ENCODE measurements around the gene ACP5. TPM values are rescaled to one million over a fixed set of nuclear protein-coding genes. Genes with fewer than 3 reads are reported as not detected.
"Not testable (repeated sequence)": the region's sequence is repeated elsewhere in the genome, so short reads cannot be mapped to it uniquely, and the experiment has no call there.

ACP5 gene
- total RNA-seq (2014; rRNA removed; shearing (Covaris generic)) = 0.45 and 0.97 TPM in 2 replicates

- DNase-seq (ENCODE audit: low read depth) = peak; percentile 43
Observed at GRCh38 chr19:11577451-11578257, at the start of gene ACP5. Gene ACP5, minus strand, starts transcription at chr19:11577645. Its CDS starts 328 bp downstream, at chr19:11577317.

- DNase-seq (ENCODE audit: low read depth) = no peak
Observed at GRCh38 chr19:11626252-11626651, 48.8 kb upstream of the ACP5 start.

- peak; percentile 50 for DNase-seq (ENCODE audit: low read depth)
Observed at GRCh38 chr19:11624069-11624463, 46.6 kb upstream of the ACP5 start.

GRCh38 chr19:11622401-11622800, 45.0 kb upstream of the ACP5 start:
- peak; percentile 17 for DNase-seq (ENCODE audit: low read depth)

- no peak for DNase-seq (ENCODE audit: low read depth)
Observed at GRCh38 chr19:11620553-11620952, 43.1 kb upstream of the ACP5 start.

- no peak for DNase-seq (ENCODE audit: low read depth)
Observed at GRCh38 chr19:11617180-11618062, 40.0 kb upstream of the ACP5 start.

- DNase-seq (ENCODE audit: low read depth) = no peak
Observed at GRCh38 chr19:11612816-11613511, 35.5 kb upstream of the ACP5 start.

GRCh38 chr19:11611730-11612129, 34.3 kb upstream of the ACP5 start:
- DNase-seq (ENCODE audit: low read depth) = no peak

- DNase-seq (ENCODE audit: low read depth) = no peak
Observed at GRCh38 chr19:11606484-11606883, 29.0 kb upstream of the ACP5 start.

- DNase-seq (ENCODE audit: low read depth) = not testable (repeated sequence)
Observed at GRCh38 chr19:11599704-11600103, 22.3 kb upstream of the ACP5 start.

GRCh38 chr19:11598746-11599145, 21.3 kb upstream of the ACP5 start:
- no peak for DNase-seq (ENCODE audit: low read depth)

- DNase-seq (ENCODE audit: low read depth) = no peak
Observed at GRCh38 chr19:11598103-11598483, 20.6 kb upstream of the ACP5 start.

GRCh38 chr19:11597202-11598102, 20.0 kb upstream of the ACP5 start, which contains the start of gene ZNF627:
Gene ZNF627, plus strand, starts transcription at chr19:11597483. Its CDS starts 145 bp downstream, at chr19:11597628.
- DNase-seq (ENCODE audit: low read depth) = peak; percentile 99

GRCh38 chr19:11596156-11596555, 18.7 kb upstream of the ACP5 start:
- no peak for DNase-seq (ENCODE audit: low read depth)

GRCh38 chr19:11594084-11594483, 16.6 kb upstream of the ACP5 start:
- DNase-seq (ENCODE audit: low read depth) = no peak

GRCh38 chr19:11587975-11588631, 10.7 kb upstream of the ACP5 start:
- no peak for DNase-seq (ENCODE audit: low read depth)

GRCh38 chr19:11587302-11587974, 10.0 kb upstream of the ACP5 start:
- peak; percentile 74 for DNase-seq (ENCODE audit: low read depth)

- DNase-seq (ENCODE audit: low read depth) = no peak
Observed at GRCh38 chr19:11586331-11586730, 8.9 kb upstream of the ACP5 start.

- DNase-seq (ENCODE audit: low read depth) = peak; percentile 49
Observed at GRCh38 chr19:11581740-11582139, 4.3 kb upstream of the ACP5 start.

- no peak for DNase-seq (ENCODE audit: low read depth)
Observed at GRCh38 chr19:11580116-11580515, 2.7 kb upstream of the ACP5 start.

Measured in Daoy (cell line).